Cardiac muscle cell (in vitro differentiated cells and primary cell): ENCODE data around the gene KCNN2. TPM values are rescaled to one million over a fixed set of nuclear protein-coding genes. Genes with fewer than 3 reads are reported as not detected.

Experiments used
- DNase-seq, 2 donors: peaks; one replicate each; pipeline versions ENCODE4 v3.0.0 to v3.0.0-alpha.2; 2010 to 2017; ENCODE audit warnings: low read depth in 1 of 2, low spot score in 1 of 2
- H3K27ac ChIP-seq: fragments of 200-600 bp; sonication (generic); 2 replicates; pipeline ENCODE4 v1.5.1; 2016
- H3K27me3 ChIP-seq: fragments of 200-600 bp; sonication (generic); 2 replicates; pipeline ENCODE4 v1.6.0; 2016; ENCODE audit warnings: control low read depth
- H3K36me3 ChIP-seq: fragments of 200-600 bp; sonication (generic); 2 replicates; pipeline ENCODE4 v1.5.1; 2016; ENCODE audit warnings: control low read depth
- H3K4me1 ChIP-seq: fragments of 200-600 bp; sonication (generic); 2 replicates; pipeline ENCODE4 v1.8.1; 2017; ENCODE audit warnings: low read depth, mild to moderate bottlenecking, mixed run types
- H3K4me3 ChIP-seq: fragments of 200-600 bp; sonication (generic); 2 replicates; pipeline ENCODE4 v1.5.1; 2016; ENCODE audit warnings: mild to moderate bottlenecking
- H3K9me3 ChIP-seq: fragments of 200-600 bp; sonication (generic); 2 replicates; pipeline ENCODE4 v1.5.1; 2017; ENCODE audit warnings: low read depth, mild to moderate bottlenecking, control low read depth
- CTCF ChIP-seq: IDR thresholded peaks from 2 replicates; pipeline ENCODE4 v1.5.1; 2012; ENCODE audit warnings: low read depth, mild to moderate bottlenecking, low read length
- polyA plus RNA-seq: library from polyadenylated mRNA; unstranded; fragments of >200 nt; fragmentation: Nextera tagmentation; extraction: Ambion mirVana; gene quantifications from 2 replicates; pipeline ENCODE4 v1.2.1, GENCODE V29; 2016
- total RNA-seq: library from RNA; depleted of rRNA; stranded (reverse); fragments of >200 nt; gene quantifications from 2 replicates; pipeline ENCODE4 v1.2.3, GENCODE V29; 2016

The KCNN2 gene
- total and polyA plus RNA-seq, 2 experiments from 2014 or later = 13.5 to 44.9 TPM

- Histone ChIP-seq H3K4me3 (no peak overlapping the region), H3K27me3 (peaks cover 17% of the 10 kb centered on the region), H3K36me3 (no peaks in the 10 kb centered on the region), H3K4me1 (no peaks in the 10 kb centered on the region), H3K9me3 (no peaks in the 10 kb centered on the region), H3K27ac (no peak overlapping the region)
- no peak for DNase-seq
- TF ChIP-seq CTCF = no peak
Observed at GRCh38 chr5:114355086-114355830, 6.6 kb upstream of the KCNN2 start.

GRCh38 chr5:114358329-114358728 lies 3.5 kb upstream of the KCNN2 start:
- Histone ChIP-seq H3K4me1 (no peaks in the 10 kb centered on the region), H3K9me3 (no peaks in the 10 kb centered on the region), H3K27me3 (peaks cover 24% of the 10 kb centered on the region), H3K36me3 (no peaks in the 10 kb centered on the region), H3K4me3 (no peak overlapping the region), H3K27ac (no peak overlapping the region)
- TF ChIP-seq CTCF = no peak
- DNase-seq = no peak

GRCh38 chr5:114360357-114360756 lies 1.5 kb upstream of the KCNN2 start:
- Histone ChIP-seq H3K4me3 (peak overlapping the region; percentile 51), H3K36me3 (no peaks in the 10 kb centered on the region), H3K9me3 (no peaks in the 10 kb centered on the region), H3K27ac (no peak overlapping the region), H3K27me3 (peaks cover 43% of the 10 kb centered on the region), H3K4me1 (no peaks in the 10 kb centered on the region)
- no peak for TF ChIP-seq CTCF
- DNase-seq = no peak

- no peaks in the 10 kb centered on the region for H3K9me3 ChIP-seq
- TF ChIP-seq CTCF = no peak
- peak in 1 of 2 donors; percentile 83 for DNase-seq
- H3K36me3 ChIP-seq = no peaks in the 10 kb centered on the region
- peak overlapping the region; percentile 51 for H3K4me3 ChIP-seq
- H3K4me1 ChIP-seq = no peaks in the 10 kb centered on the region
- peaks cover 43% of the 10 kb centered on the region for H3K27me3 ChIP-seq
- H3K27ac ChIP-seq = no peak overlapping the region
Observed at GRCh38 chr5:114360816-114361723, 800 bp upstream of the KCNN2 start.

GRCh38 chr5:114362197-114362976 lies 517 bp downstream of the KCNN2 start:
- Histone ChIP-seq H3K36me3 (no peaks in the 10 kb centered on the region), H3K4me1 (no peaks in the 10 kb centered on the region), H3K27ac (no peak overlapping the region), H3K27me3 (peaks cover 43% of the 10 kb centered on the region), H3K9me3 (no peaks in the 10 kb centered on the region), H3K4me3 (peak overlapping the region; percentile 51)
- peak in 1 of 2 donors; percentile 71 for DNase-seq
- TF ChIP-seq CTCF = no peak
